Endodermal cell (in vitro differentiated cells): ENCODE measurements around the gene OVOL3. TPM values are rescaled to one million over a fixed set of nuclear protein-coding genes. Genes with fewer than 3 reads are reported as not detected.

Experiments
- DNase-seq: peaks from one replicate; pipeline ENCODE4 v3.0.0-alpha.2; 2017
- H3K27ac ChIP-seq: 2 replicates; pipeline ENCODE4 v1.5.1; 2013; ENCODE audit warnings: mild to moderate bottlenecking, low read depth, low read length, moderate library complexity
- H3K27me3 ChIP-seq: 2 replicates; pipeline ENCODE4 v1.6.1; 2013; ENCODE audit warnings: mild to moderate bottlenecking, low read length, moderate library complexity; ENCODE audit not compliant: insufficient read depth, control insufficient read depth, poor library complexity, severe bottlenecking
- H3K36me3 ChIP-seq: 2 replicates; pipeline ENCODE4 v1.7.0; 2013; ENCODE audit warnings: mild to moderate bottlenecking, low read length, moderate library complexity; ENCODE audit not compliant: control insufficient read depth, insufficient read depth
- H3K4me1 ChIP-seq: one replicate; pipeline ENCODE4 v1.7.0; 2013; ENCODE audit warnings: low read length; ENCODE audit not compliant: control insufficient read depth, insufficient read depth
- H3K4me3 ChIP-seq: 2 replicates; pipeline ENCODE4 v1.5.1; 2013; ENCODE audit warnings: mild to moderate bottlenecking, low read length, moderate library complexity
- H3K9ac ChIP-seq: 2 replicates; pipeline ENCODE4 v1.6.1; 2013; ENCODE audit warnings: mild to moderate bottlenecking, low read length, moderate library complexity; ENCODE audit not compliant: poor library complexity, severe bottlenecking; ENCODE audit errors: extremely low read depth
- H3K9me3 ChIP-seq: 2 replicates; pipeline ENCODE4 v1.6.1; 2013; ENCODE audit warnings: mild to moderate bottlenecking, low read length, moderate library complexity; ENCODE audit not compliant: control insufficient read depth
- H3K27ac Mint-ChIP-seq: 2 replicates; pipeline ENCODE4 v1.8.0; 2020; ENCODE audit warnings: mixed read lengths
- H3K27me3 Mint-ChIP-seq: 2 replicates; pipeline ENCODE4 v1.8.0; 2021; ENCODE audit warnings: mild to moderate bottlenecking, mixed read lengths; ENCODE audit not compliant: insufficient read depth
- H3K36me3 Mint-ChIP-seq: 2 replicates; pipeline ENCODE4 v1.8.0; 2020; ENCODE audit warnings: low read depth, mixed read lengths
- H3K4me1 Mint-ChIP-seq: 2 replicates; pipeline ENCODE4 v1.8.0; 2020; ENCODE audit warnings: mixed read lengths
- H3K4me3 Mint-ChIP-seq: 2 replicates; pipeline ENCODE4 v1.8.0; 2020; ENCODE audit warnings: mild to moderate bottlenecking, moderate library complexity, mixed read lengths
- H3K9me3 Mint-ChIP-seq: 2 replicates; pipeline ENCODE4 v1.8.0; 2020; ENCODE audit warnings: mild to moderate bottlenecking, mixed read lengths
- CTCF ChIP-seq: fragments of 200-600 bp; sonication (generic); conservative IDR thresholded peaks from 2 replicates; pipeline ENCODE4 v1.5.0; 2021; ENCODE audit warnings: antibody characterized with exemption, mild to moderate bottlenecking
- WGBS, 2 experiments: methylation state at CpG; one replicate each; pipeline versions ENCODE4 v1.1.5 to v1.1.7; 2013; ENCODE audit warnings: missing lambda C conversion rate in 2 of 2, mixed read lengths in 1 of 2; ENCODE audit not compliant: insufficient coverage in 1 of 2, insufficient read length in 1 of 2; 5-methylcytosine and 5-hydroxymethylcytosine counted together
- total RNA-seq, 2 donors: library from RNA; stranded (reverse); fragmentation: NEBNext Ultra II Directional in 1 of 2; extraction: Animal tissue kit (Norgen Biotek cat#: 25700) in 1 of 2; gene quantifications; 2 replicates in 1 of 2; 3 replicates in 1 of 2; pipeline ENCODE4 v1.2.1, GENCODE V29; 2021

The OVOL3 gene
- total RNA-seq, 2 donors from 2014 or later, result not detected

- Histone ChIP-seq H3K9me3 (no peaks in the 10 kb centered on the region), H3K4me1 (no peaks in the 10 kb centered on the region), H3K4me3 (no peak overlapping the region), H3K36me3 (peaks cover 27% of the 10 kb centered on the region), H3K27ac (no peak overlapping the region), H3K9ac (no peak overlapping the region), H3K27me3 (no peaks in the 10 kb centered on the region)
- H3K36me3 Mint-ChIP-seq, result peaks cover 54% of the 10 kb centered on the region
- no peaks in the 10 kb centered on the region for H3K9me3 Mint-ChIP-seq
- H3K27ac Mint-ChIP-seq, result no peak overlapping the region
- no peak for DNase-seq
- no peaks in the 10 kb centered on the region for H3K4me1 Mint-ChIP-seq
- H3K27me3 Mint-ChIP-seq, result no peaks in the 10 kb centered on the region
- 91 to 92% methylated on average over 24 to 27 of the region's 27 CpGs for WGBS, 2 experiments
- TF ChIP-seq CTCF, result no peak
- H3K4me3 Mint-ChIP-seq, result no peak overlapping the region
Observed at GRCh38 chr19:36101550-36102327, 9.2 kb upstream of the OVOL3 start.

GRCh38 chr19:36103040-36103626 is 7.8 kb upstream of the OVOL3 start:
- H3K27me3 Mint-ChIP-seq, result no peaks in the 10 kb centered on the region
- no peaks in the 10 kb centered on the region for H3K4me1 Mint-ChIP-seq

More at GRCh38 chr19:36103040-36103626, 7.8 kb upstream of the OVOL3 start:
- Mint-ChIP-seq H3K36me3 (peaks cover 44% of the 10 kb centered on the region), H3K9me3 (no peaks in the 10 kb centered on the region), H3K4me3 (no peak overlapping the region), H3K27ac (no peak overlapping the region)
- no peak overlapping the region for H3K9ac ChIP-seq
- DNase-seq, result no peak
- whole genome bisulfite sequencing, 2 experiments, result 95 to 97% methylated on average over 19 to 24 of the region's 24 CpGs
- H3K27ac ChIP-seq, result no peak overlapping the region
- no peak overlapping the region for H3K4me3 ChIP-seq
- no peaks in the 10 kb centered on the region for H3K9me3 ChIP-seq
- no peaks in the 10 kb centered on the region for H3K27me3 ChIP-seq
- peaks cover 18% of the 10 kb centered on the region for H3K36me3 ChIP-seq
- H3K4me1 ChIP-seq, result no peaks in the 10 kb centered on the region
- TF ChIP-seq CTCF, result no peak
